ENCODE data around the gene TBC1D12.

The TBC1D12 gene

DNA sequence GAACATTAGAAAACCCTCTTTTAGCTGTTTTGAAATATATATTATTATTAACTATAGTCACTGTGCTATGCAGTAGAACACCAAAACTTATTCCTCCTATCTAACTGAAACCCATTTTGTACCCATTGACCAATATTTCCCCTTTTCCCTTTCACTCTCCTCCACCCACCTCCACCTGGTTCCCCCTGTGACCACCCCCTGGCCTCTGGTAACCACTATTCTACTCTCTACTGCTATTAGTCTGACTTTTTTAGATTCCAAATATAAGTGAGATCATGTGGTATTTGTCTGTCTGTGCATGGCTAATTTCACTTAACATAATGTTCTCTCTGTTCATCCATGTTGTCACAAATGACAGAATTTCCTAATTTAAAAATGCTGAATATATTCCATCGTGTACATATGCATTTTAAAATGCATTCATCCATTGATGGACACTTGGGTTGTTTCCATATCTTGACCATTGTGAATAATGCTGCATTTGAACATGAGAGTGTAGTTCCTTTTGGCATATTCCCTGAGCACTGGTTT lies 18.7 kb downstream of the TBC1D12 start:
- no peak for DNase-seq
- TF ChIP-seq GATA1 (IDR thresholded peaks at IDR 0.05; ENCODE audit: low read depth, low read length) (no peak), POLR2A (IDR thresholded peaks at IDR 0.05; ENCODE audit: low read length) (no peak)

DNA sequence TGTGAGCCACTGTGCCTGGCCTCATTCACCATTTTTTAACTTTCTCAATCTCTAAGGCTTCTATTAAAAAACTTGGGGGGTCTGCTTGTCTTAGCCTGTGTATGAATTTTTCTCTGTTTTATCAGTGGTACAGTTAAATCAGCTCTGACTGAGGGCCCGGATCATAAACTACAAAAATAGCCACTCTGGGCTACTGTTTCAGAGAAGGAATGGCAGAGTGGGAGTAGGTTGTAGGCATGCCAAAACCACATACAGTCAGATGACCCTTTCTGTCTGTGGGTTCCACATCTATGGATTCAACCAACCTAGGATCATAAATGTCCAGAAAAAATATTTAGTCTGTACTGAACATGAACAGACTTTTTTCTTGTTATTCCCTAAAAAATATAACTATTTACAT lies 21.3 kb downstream of the TBC1D12 start:
- TF ChIP-seq GATA1 (IDR thresholded peaks at IDR 0.05; ENCODE audit: low read depth, low read length) (no peak), POLR2A (IDR thresholded peaks at IDR 0.05; ENCODE audit: low read length) (no peak)
- no peak for DNase-seq

DNA sequence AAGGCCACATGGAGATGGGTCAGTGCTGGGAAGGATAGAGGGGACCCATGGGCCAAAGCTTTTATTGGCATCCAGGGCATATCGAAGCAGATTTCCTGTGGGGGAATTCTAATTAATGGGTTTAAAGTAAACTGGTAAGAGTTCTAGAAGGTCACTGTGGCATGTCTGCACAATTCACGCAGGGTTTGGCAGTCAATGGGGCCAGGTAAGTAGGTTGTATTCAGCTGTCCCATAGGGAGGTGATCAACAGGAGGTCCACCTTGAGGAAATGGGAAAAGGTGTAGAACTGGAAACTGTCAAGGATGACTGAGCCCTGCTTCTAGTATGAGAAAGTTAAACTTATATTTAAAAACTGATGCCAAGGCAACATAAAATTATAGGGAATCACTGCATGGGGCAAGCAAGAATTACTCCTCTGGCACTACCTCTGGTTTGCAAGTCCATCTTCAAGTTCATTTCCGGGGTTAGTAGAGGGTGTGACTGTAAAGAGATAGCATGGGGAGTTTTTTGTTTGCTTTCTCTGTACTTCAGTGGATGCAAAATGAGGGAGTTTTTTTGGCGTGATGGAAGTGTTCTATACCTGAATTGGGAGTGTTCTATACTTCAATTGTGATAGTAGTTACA lies 22.5 kb downstream of the TBC1D12 start:
- no peak for DNase-seq
- TF ChIP-seq GATA1 (IDR thresholded peaks at IDR 0.05; ENCODE audit: low read depth, low read length) (no peak), POLR2A (IDR thresholded peaks at IDR 0.05; ENCODE audit: low read length) (no peak)

DNA sequence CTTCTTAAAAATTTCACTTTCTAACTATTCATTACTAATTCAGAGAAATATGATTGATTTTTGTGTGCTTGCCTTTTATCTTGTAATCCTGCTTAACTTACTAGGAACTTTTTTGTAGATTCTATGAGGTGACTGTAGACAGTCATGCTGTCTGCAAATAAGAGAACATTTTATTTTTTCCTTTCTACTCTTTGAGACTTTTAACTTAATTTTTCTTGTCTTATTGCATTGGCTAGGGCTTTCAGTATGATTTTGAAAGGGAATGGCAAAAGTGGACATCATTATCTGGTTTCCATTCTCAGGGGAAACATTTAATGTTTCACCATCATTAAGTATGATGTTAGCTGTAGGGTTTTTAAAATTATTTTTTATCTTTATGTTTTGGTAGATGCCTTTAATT lies 23.6 kb downstream of the TBC1D12 start:
- no peak for TF ChIP-seq GATA1 (IDR thresholded peaks at IDR 0.05; ENCODE audit: low read depth, low read length)
- TF ChIP-seq POLR2A (IDR thresholded peaks at IDR 0.05; ENCODE audit: low read length), result no peak

DNA sequence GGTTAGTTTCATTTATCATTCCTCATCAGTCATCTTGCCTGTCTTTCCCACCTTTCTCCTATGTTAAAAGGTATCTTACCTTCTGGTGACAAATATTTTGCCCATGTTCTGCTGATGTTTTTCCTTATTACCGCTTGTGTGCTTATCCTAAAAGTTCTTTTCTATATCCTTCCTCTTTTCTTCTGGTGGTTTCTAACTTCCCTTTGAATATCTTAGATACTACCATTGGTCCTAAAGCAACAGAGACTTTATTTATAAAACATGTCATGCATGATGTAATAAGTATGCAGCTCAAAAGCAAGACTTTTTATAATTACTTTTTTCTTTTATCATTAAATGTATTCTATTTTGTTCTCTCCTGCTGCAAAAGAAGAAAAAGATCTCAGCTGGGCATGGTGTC lies 24.8 kb downstream of the TBC1D12 start:
- DNase-seq, result no peak
- TF ChIP-seq GATA1 (IDR thresholded peaks at IDR 0.05; ENCODE audit: low read depth, low read length) (no peak), POLR2A (IDR thresholded peaks at IDR 0.05; ENCODE audit: low read length) (no peak)

More for the DNA sequence above, 23.6 kb downstream of the TBC1D12 start:
- DNase-seq, result no peak

DNA sequence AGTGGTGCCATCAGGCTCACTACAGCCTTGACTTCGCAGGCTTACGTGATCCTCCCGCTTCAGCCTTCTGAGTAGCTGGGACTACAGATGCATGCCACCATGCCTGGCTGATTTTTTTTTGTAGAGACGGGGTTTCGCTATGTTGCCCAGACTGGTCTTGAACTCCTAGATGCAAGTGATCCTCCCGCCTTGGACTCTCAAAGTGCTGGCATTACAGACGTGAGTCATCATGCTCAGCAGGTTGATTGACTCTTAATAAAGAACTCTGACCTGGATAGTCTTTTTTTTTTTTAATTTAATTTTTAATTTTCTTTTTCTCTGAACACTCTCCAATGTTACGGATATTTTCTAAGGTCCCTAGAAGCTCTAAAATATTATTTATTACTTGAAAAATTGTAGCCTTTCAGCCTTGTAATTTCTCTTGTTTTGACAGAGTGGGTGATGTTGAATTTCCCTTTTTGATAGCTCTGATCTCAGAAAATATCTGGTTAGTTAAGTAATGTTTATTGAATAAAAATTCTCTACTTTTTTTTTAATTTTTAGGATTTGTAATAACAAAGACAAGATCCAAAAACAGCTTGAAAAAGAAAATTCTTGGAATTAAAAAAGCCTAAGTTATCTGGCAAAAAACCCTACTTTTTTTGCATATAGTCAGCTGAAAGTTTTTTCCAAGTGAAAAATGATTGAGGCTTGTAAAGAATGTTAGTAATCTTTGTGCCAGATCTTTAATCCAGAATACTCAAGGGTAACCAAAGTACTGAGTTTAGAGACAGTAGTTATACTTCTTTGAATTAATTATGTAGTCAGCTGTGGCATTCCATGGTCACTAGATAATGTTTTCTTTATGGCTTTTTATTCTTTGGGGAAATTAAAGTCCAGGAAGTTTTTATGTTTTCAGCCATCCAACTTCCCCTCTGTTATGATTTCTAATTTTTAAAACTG lies 26.7 kb downstream of the TBC1D12 start:
- no peak for TF ChIP-seq GATA1 (IDR thresholded peaks at IDR 0.05; ENCODE audit: low read depth, low read length)
- TF ChIP-seq POLR2A (IDR thresholded peaks at IDR 0.05; ENCODE audit: low read length), result no peak
- DNase-seq, result no peak

DNA sequence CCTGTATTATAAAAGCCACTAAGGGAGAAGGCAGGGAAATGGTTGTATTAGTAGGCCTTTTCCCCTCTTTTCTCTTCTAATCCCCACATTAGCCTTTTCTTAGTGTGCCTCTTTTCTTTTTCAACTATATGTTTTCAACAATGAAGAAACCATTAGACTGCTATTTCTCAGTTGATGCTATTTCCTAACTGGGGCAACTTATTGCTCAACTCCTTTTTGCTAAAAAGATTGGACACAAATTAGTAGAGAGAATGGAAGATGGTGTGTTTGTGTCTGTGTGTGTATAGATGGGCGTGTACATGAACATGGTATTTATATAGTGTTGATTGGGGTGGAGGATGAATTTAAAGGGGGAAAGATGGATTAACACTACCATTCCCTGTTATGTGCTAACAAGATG lies 28.4 kb downstream of the TBC1D12 start:
- TF ChIP-seq POLR2A (IDR thresholded peaks at IDR 0.05; ENCODE audit: low read length), result no peak
- DNase-seq, result no peak

DNA sequence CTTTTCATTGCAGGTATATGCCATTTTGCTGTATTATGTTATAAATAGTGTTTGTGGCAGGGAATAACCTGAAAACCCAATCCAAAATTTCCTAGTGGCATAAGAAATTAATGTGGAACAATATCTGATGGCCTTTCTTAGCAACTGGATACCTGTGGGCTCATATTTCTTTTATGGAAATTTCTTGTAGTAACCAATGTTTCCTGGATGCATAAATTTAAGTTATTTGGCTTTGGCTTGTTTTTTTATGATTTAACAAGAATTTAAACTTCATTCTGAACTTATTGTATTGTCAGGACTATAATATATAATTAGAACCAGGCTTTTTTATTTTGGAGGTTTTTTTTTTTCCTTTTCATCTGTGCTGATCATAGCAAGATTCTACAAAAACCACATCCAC lies 30.1 kb downstream of the TBC1D12 start:
- no peak for TF ChIP-seq GATA1 (IDR thresholded peaks at IDR 0.05; ENCODE audit: low read depth, low read length)
- TF ChIP-seq POLR2A (IDR thresholded peaks at IDR 0.05; ENCODE audit: low read length), result no peak
- DNase-seq, result no peak

DNA sequence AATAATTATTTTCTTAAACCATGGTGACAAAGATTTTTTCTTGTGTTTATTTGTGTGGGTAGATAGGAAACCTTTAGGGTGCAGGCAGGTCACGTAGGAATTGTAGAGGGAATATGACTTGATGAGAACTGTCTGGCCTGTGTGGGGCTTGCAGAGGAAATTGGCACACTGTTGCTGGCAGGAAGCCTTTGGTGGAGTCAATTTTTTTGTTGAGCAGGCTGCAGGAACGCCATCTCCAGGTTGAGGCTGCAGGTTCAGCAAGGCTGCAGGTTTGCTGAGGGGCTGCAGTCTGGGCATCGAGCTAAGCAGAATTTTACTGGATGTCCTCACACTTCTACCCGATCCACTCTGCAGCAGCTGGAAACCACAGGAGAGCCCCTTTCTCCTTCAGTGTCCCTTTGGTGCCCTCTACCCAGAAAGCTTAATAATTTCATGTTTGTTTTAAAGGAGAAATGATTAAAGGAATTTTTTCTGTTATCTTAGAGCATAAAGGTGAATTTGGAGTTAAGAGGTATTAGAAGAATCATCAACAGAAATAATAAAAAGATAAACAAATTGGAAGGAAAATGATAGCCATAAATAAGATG lies 37.0 kb downstream of the TBC1D12 start:
- TF ChIP-seq POLR2A (IDR thresholded peaks at IDR 0.05; ENCODE audit: low read length), result no peak
- TF ChIP-seq GATA1 (IDR thresholded peaks at IDR 0.05; ENCODE audit: low read depth, low read length), result no peak
- peak; percentile 12 to 30 for DNase-seq

DNA sequence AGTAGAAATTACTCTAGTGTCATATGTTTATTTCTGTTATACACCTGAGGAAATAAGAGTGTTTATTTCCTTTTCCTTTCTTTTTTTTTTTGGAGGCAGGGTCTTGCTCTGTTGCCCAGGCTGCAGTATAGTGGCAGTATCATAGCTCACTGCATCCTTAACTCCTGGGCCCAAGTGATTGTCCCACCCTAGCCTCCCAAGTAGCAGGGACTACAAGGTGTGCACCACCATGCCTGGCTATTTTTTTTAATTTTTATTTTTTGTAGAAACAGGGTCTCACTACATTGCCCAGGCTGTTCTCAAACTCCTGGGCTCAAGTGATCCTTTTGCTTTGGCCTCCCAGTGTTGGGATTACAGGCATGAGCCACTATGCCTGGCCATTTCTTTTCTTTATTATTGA lies 37.8 kb downstream of the TBC1D12 start:
- TF ChIP-seq POLR2A (IDR thresholded peaks at IDR 0.05; ENCODE audit: low read length) (no peak), GATA1 (IDR thresholded peaks at IDR 0.05; ENCODE audit: low read depth, low read length) (no peak)
- DNase-seq, result no peak

DNA sequence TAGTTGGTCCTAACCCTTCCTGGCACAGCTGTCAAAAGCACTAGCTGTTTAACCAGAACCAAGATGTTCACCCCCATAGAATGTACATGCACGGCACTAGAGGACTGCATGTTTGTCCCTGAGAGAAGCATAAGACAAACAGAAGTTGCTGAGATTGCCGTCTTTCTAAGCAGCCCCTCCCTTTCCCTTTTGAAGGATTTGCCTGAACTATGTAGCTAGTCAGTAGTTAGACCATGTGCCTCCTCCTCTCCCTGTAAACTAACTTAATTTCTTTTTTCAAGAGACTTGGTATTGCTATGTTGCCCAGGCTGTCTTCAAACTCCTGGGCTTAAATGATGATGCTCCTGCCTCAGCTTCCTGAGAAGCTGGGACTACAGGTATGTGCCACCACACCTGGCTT lies 40.7 kb downstream of the TBC1D12 start:
- TF ChIP-seq GATA1 (IDR thresholded peaks at IDR 0.05; ENCODE audit: low read depth, low read length) (no peak), POLR2A (IDR thresholded peaks at IDR 0.05; ENCODE audit: low read length) (no peak)
- no peak for DNase-seq

DNA sequence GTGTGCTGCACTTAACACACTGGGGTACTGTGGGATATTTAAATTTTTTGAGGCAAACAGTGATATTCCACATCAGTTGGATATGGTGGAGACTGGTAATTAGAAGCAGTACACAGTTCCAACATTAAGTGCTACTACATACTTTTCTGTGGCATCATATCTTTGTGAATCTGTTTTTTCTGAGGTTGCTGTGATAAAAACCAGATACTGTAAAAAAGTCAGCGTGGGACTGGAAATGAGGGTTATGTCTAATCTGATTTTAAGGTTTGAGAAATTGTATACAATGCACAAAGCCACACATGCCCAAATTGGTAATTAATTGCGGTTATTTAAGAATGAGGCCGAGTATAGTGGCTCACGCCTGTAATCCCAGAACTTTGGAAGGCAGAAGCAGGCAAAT lies 41.2 kb downstream of the TBC1D12 start:
- no peak for DNase-seq
- no peak for TF ChIP-seq GATA1 (IDR thresholded peaks at IDR 0.05; ENCODE audit: low read depth, low read length)
- no peak for TF ChIP-seq POLR2A (IDR thresholded peaks at IDR 0.05; ENCODE audit: low read length)

DNA sequence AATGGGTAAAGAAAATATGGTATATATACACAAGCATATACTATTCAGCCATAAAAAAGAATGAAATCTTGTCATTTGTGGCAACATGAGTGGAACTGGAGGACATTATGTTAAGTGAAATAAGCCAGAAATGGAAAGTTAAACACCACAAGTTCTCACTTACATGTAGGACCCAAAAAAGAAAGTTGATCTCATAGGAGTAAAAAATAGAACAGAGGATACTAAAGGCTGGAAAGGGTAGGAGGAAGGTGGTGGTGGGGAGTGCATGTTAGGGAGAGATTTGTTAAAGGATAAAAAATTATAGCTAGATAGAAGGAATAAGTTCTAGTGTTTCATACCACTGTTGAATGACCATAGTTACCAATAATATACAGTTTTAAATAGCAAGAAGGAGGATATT lies 48.4 kb downstream of the TBC1D12 start:
- TF ChIP-seq GATA1 (IDR thresholded peaks at IDR 0.05; ENCODE audit: low read depth, low read length) (no peak), POLR2A (IDR thresholded peaks at IDR 0.05; ENCODE audit: low read length) (no peak)
- no peak for DNase-seq

DNA sequence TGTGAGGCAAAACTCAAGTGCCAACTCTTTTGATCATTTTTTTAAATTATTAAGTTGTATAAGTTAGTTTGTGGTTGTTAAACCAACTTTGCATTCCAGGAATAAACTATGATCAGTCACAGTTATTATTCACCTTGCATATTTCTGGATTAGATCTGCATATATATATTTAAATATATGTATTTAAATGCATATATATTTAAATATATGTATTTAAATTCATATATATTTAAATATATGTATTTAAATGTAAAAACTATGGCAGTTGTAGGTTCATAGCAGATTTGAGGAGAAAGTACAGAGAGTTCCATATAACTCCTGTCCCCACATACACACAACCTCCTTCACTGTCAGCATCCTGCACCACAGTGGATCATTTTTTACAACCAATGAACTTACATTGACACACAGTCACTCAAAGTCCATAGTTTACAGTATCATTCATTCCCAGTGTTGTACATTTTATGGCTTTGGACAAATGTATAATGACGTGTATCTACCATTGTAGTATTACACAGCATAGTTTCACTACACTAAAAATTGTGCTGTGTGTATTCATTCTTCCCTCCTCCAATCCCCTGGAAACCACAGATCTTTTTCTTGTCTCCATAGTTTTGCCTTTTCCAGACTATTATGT lies 49.7 kb downstream of the TBC1D12 start:
- TF ChIP-seq GATA1 (IDR thresholded peaks at IDR 0.05; ENCODE audit: low read depth, low read length), result no peak
- TF ChIP-seq POLR2A (IDR thresholded peaks at IDR 0.05; ENCODE audit: low read length), result no peak
- DNase-seq, result no peak
